B cell (primary cell): Measurements from ENCODE around the gene MYPOP. TPM values are rescaled to one million over a fixed set of nuclear protein-coding genes. Genes with fewer than 3 reads are reported as not detected.

Experiments used
- ATAC-seq: fragments of 200-7000 bp; cut with Tn5 transposase; one replicate; pipeline ENCODE4 v1.10.0; 2021; ENCODE audit warnings: low read depth, mild to moderate bottlenecking, moderate number of reproducible peaks, moderate library complexity
- CTCF ChIA-PET: fragments of 350-600 bp; sonication (Branson Sonifier 250); formaldehyde crosslinking; loops from one replicate; lab custom pipeline; 2021; ENCODE audit warnings: antibody characterized with exemption, inconsistent platforms; lab: Charles Lee
- POLR2A ChIA-PET: fragments of 350-600 bp; sonication (Branson Sonifier 250); formaldehyde crosslinking; loops from one replicate; lab custom pipeline; 2021; ENCODE audit warnings: antibody characterized with exemption; lab: Charles Lee
- DNase-seq: peaks from one replicate; pipeline ENCODE4 v3.0.0; 2013
- H2AFZ ChIP-seq: 2 replicates; pipeline ENCODE4 v1.6.1; 2012; ENCODE audit warnings: mild to moderate bottlenecking, low read depth, low read length; ENCODE audit not compliant: insufficient read depth, poor library complexity, severe bottlenecking
- H3K27ac ChIP-seq, 2 donors: 1 replicate in 1 of 2; 2 replicates in 1 of 2; pipeline ENCODE4 v1.5.1; 2012 to 2013; ENCODE audit warnings: low read length in 2 of 2, mild to moderate bottlenecking in 2 of 2, moderate library complexity in 1 of 2
- H3K27me3 ChIP-seq, 4 experiments: fragments of 200-600 bp in 1 of 4; sonication (generic) in 1 of 4; replicated peaks in 1 of 4; 1 replicate in 2 of 4; 2 replicates in 2 of 4; pipeline versions ENCODE4 v1.6.1 to v1.7.0; 2013 to 2016; ENCODE audit warnings: low read length in 3 of 4, mild to moderate bottlenecking in 2 of 4, mixed read lengths in 1 of 4, moderate library complexity in 1 of 4; ENCODE audit not compliant: insufficient read depth in 4 of 4, control insufficient read depth in 3 of 4; ENCODE audit errors: control extremely low read depth in 1 of 4
- H3K36me3 ChIP-seq, 2 experiments: replicated peaks in 1 of 2; 1 replicate in 1 of 2; 2 replicates in 1 of 2; pipeline versions ENCODE4 v1.6.1 to v1.7.1; 2013; ENCODE audit warnings: low read length in 1 of 2; ENCODE audit not compliant: insufficient read depth in 2 of 2, control insufficient read depth in 1 of 2; ENCODE audit errors: control extremely low read depth in 1 of 2, extremely low read depth in 1 of 2
- H3K4me1 ChIP-seq, 2 donors: fragments of 200-600 bp in 1 of 2; sonication (generic) in 1 of 2; 1 replicate in 1 of 2; 2 replicates in 1 of 2; pipeline versions ENCODE4 v1.5.1 to v1.6.1; 2013 to 2017; ENCODE audit warnings: low read length in 2 of 2; ENCODE audit not compliant: control insufficient read depth in 2 of 2, insufficient read depth in 2 of 2
- H3K4me2 ChIP-seq: replicated peaks from 2 replicates; pipeline ENCODE3; 2012; ENCODE audit warnings: mild to moderate bottlenecking, low read depth, low read length; ENCODE audit not compliant: poor library complexity, severe bottlenecking
- H3K4me3 ChIP-seq, 5 experiments: fragments of 200-600 bp in 1 of 5; sonication (generic) in 1 of 5; 1 replicate in 3 of 5; 2 replicates in 2 of 5; pipeline versions ENCODE4 v1.5.1 to v1.7.0; 2011 to 2016; ENCODE audit warnings: low read length in 4 of 5, mild to moderate bottlenecking in 4 of 5, low read depth in 2 of 5, control low read depth in 1 of 5, moderate library complexity in 1 of 5; ENCODE audit not compliant: insufficient read depth in 1 of 5; ENCODE audit errors: control extremely low read depth in 1 of 5, extremely low read depth in 1 of 5
- H3K79me2 ChIP-seq: fragments of 200-600 bp; sonication (generic); one replicate; pipeline ENCODE4 v1.6.0; 2016; ENCODE audit warnings: low read length; ENCODE audit not compliant: control insufficient read depth, insufficient read depth
- H3K9ac ChIP-seq: fragments of 200-600 bp; sonication (generic); 2 replicates; pipeline ENCODE4 v1.6.1; 2017; ENCODE audit warnings: mild to moderate bottlenecking, low read length, moderate library complexity
- H3K9me3 ChIP-seq, 3 donors: one replicate each; pipeline versions ENCODE4 v1.6.1 to v1.7.1; 2013; ENCODE audit warnings: low read length in 2 of 3; ENCODE audit not compliant: control insufficient read depth in 2 of 3, insufficient read depth in 1 of 3; ENCODE audit errors: control extremely low read depth in 1 of 3
- H4K20me1 ChIP-seq: 2 replicates; pipeline ENCODE4 v1.6.0; 2012; ENCODE audit warnings: mild to moderate bottlenecking, low read length; ENCODE audit not compliant: insufficient read depth, control insufficient read depth, poor library complexity, severe bottlenecking
- H3K27ac Mint-ChIP-seq: one replicate; pipeline ENCODE4 v1.8.0; 2021; ENCODE audit warnings: mixed read lengths
- H3K27me3 Mint-ChIP-seq: one replicate; pipeline ENCODE4 v1.8.0; 2021; ENCODE audit warnings: mixed read lengths
- H3K4me1 Mint-ChIP-seq: one replicate; pipeline ENCODE4 v1.8.0; 2021; ENCODE audit warnings: mixed read lengths
- H3K4me3 Mint-ChIP-seq: one replicate; pipeline ENCODE4 v1.8.0; 2021; ENCODE audit warnings: mixed read lengths
- H3K9me3 Mint-ChIP-seq: one replicate; pipeline ENCODE4 v1.8.0; 2022; ENCODE audit warnings: mixed read lengths; ENCODE audit not compliant: insufficient read depth
- EZH2 ChIP-seq: IDR thresholded peaks from 2 replicates; pipeline ENCODE4 v1.6.1; 2012; ENCODE audit warnings: borderline replicate concordance, low read depth, mild to moderate bottlenecking, moderate library complexity, low read length; ENCODE audit not compliant: insufficient read depth, poor library complexity, severe bottlenecking
- WGBS: methylation state at CpG from one replicate; pipeline ENCODE4 v1.1.5; 2013; ENCODE audit warnings: missing lambda C conversion rate; ENCODE audit not compliant: insufficient coverage; 5-methylcytosine and 5-hydroxymethylcytosine counted together
- intact Hi-C: fragments of 100-400 bp; cut with micrococcal nuclease; formaldehyde crosslinking; loops from one replicate; pipeline ENCODE4 v1.10.0; 2022
- polyA plus RNA-seq: library from polyadenylated mRNA; depleted of rRNA; stranded (reverse); fragments of >200 nt; gene quantifications from 2 replicates; pipeline ENCODE4 v1.2.3, GENCODE V29; 2012
- total RNA-seq, 2 donors: library from RNA; stranded (reverse); fragments of 120-200 nt in 1 of 2; gene quantifications; 1 replicate in 1 of 2; 2 replicates in 1 of 2; pipeline versions ENCODE4 v1.2.3 to v1.2.4, GENCODE V29; 2013 to 2022
- TF ChIP-seq, protein P1 (sequence below): fragments of 200-600 bp; IDR thresholded peaks from one replicate; pipeline ENCODE4 v1.8.0; 2022; ENCODE audit warnings: antibody characterized with exemption, mild to moderate bottlenecking

MYPOP gene
- total and polyA plus RNA-seq, 2 donors (not counting 1 experiment from before 2014, with no cell fraction given) = 5.7 to 12.1 TPM

DNA sequence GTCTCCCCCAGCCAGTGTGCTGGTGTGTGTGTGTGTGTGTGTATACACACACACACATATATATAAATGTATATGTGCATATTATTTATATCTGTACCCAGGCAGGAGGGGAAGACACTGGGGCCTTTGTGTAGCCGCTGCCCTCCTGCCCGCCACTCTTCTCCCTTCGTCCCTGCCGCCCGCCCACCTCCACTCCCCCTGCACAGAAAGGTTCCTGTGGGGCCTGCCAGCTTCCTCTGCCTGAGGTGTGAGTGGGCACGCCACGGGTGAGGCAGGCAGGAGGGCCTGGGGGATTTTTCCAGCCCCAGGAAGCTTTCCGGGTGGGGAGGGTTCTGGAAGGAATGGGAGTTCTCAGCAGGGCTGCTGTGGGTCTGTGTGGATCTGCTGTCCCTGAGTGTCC lies 23.4 kb downstream of the MYPOP start:
- ATAC-seq (no peak), DNase-seq (no peak)
- Mint-ChIP-seq H3K27me3 (peaks cover 38% of the 10 kb centered on the region), H3K4me1 (peaks cover 28% of the 10 kb centered on the region), H3K4me3 (no peak overlapping the region), H3K9me3 (no peaks in the 10 kb centered on the region), H3K27ac (no peak overlapping the region)
- no peaks in the 10 kb centered on the region for H3K36me3 ChIP-seq
- peaks cover 0 to 36% (median 15%) of the 10 kb centered on the region in 4 experiments for H3K27me3 ChIP-seq
- no peak for TF ChIP-seq EZH2
- TF ChIP-seq, protein P1, sequence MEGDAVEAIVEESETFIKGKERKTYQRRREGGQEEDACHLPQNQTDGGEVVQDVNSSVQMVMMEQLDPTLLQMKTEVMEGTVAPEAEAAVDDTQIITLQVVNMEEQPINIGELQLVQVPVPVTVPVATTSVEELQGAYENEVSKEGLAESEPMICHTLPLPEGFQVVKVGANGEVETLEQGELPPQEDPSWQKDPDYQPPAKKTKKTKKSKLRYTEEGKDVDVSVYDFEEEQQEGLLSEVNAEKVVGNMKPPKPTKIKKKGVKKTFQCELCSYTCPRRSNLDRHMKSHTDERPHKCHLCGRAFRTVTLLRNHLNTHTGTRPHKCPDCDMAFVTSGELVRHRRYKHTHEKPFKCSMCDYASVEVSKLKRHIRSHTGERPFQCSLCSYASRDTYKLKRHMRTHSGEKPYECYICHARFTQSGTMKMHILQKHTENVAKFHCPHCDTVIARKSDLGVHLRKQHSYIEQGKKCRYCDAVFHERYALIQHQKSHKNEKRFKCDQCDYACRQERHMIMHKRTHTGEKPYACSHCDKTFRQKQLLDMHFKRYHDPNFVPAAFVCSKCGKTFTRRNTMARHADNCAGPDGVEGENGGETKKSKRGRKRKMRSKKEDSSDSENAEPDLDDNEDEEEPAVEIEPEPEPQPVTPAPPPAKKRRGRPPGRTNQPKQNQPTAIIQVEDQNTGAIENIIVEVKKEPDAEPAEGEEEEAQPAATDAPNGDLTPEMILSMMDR = no peak
- 48% methylated on average over 8 of the region's 8 CpGs for WGBS
- no peak overlapping the region for H3K4me3 ChIP-seq
- no peak overlapping the region for H3K4me2 ChIP-seq
- H2AFZ ChIP-seq = no peak overlapping the region
- H3K9me3 ChIP-seq = no peaks in the 10 kb centered on the region
- H3K9ac ChIP-seq = no peak overlapping the region
- peaks cover 21 to 29% of the 10 kb centered on the region in 2 donors for H3K4me1 ChIP-seq
- H3K27ac ChIP-seq = no peak overlapping the region
- CTCF ChIA-PET = interaction anchor here (1.0 kb wide), 1 partner anchor 16 kb away, joined by 3 read pairs; the partner anchor contains the start of gene SYMPK
- POLR2A ChIA-PET = no interaction called here
- intact Hi-C loops = no loop called here
- H3K79me2 ChIP-seq = peaks cover 13% of the 10 kb centered on the region
- H4K20me1 ChIP-seq = peaks cover 22% of the 10 kb centered on the region

DNA sequence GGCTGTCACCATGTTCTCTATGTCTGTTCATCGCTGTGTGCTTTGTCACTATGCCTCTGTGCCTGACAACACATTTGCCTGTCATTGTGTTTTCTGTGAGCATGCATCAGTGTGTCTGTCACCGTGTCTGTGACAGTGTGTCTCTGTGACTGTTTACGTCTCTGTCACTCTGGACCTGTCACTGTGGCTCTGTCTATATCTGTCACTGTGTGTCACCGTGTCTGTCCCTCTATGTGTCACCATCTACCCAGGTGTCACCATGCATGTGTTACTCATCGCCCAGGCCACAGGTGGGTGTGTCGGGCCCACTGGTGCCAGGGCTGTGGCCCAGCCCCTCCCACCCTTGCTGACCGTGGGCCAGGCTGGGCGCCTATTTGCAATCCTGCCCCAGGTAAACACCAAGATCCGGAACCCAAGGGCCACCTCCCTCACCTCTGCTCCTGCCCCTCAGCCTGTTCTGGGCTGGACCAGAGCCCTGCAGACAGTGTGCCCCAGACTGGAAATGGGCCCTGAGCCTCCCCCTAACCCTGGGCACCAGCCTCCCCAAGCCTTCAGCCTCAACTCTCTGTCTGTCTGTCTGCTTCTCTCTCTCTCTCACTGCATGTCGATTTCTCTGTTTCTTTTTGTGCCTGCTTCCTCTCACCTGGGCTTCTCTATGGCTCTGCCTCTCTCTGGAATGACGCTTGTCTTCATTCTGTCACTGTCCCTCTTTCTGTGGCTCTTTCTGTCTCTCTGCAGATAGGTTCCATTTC lies 24.2 kb downstream of the MYPOP start:
- no peak overlapping the region for H3K27ac Mint-ChIP-seq
- 74% methylated on average over 11 of the region's 11 CpGs for WGBS
- DNase-seq (no peak), ATAC-seq (no peak)
- H3K4me1 Mint-ChIP-seq = peaks cover 20% of the 10 kb centered on the region
- H3K4me3 ChIP-seq = no peak overlapping the region
- TF ChIP-seq EZH2 = no peak
- TF ChIP-seq, protein P1 = no peak
- H3K27me3 ChIP-seq = peaks cover 0 to 36% (median 15%) of the 10 kb centered on the region in 4 experiments
- no peak overlapping the region for H2AFZ ChIP-seq
- H3K27ac ChIP-seq = no peak overlapping the region
- no peaks in the 10 kb centered on the region for H3K9me3 ChIP-seq
- intact Hi-C loops = no loop called here
- H3K4me2 ChIP-seq = no peak overlapping the region
- H3K9me3 Mint-ChIP-seq = no peaks in the 10 kb centered on the region
- peaks cover 41% of the 10 kb centered on the region for H3K27me3 Mint-ChIP-seq
- H3K36me3 ChIP-seq = no peaks in the 10 kb centered on the region
- H3K9ac ChIP-seq = no peak overlapping the region
- ChIA-PET POLR2A (interaction anchor here (0.6 kb wide), 1 partner anchor 10 kb away, joined by 10 read pairs; no protein-coding TSS in a partner anchor), CTCF (no interaction called here)
- peaks cover 6% of the 10 kb centered on the region for H3K79me2 ChIP-seq
- H4K20me1 ChIP-seq = peaks cover 17% of the 10 kb centered on the region
- H3K4me1 ChIP-seq = peaks cover 16 to 21% of the 10 kb centered on the region in 2 donors
- no peak overlapping the region for H3K4me3 Mint-ChIP-seq
